Hepatocyte (in vitro differentiated cells): ENCODE measurements around the gene ODC1. TPM values are rescaled to one million over a fixed set of nuclear protein-coding genes. Genes with fewer than 3 reads are reported as not detected.

Experiments used
- DNase-seq: peaks from one replicate; pipeline ENCODE4 v3.0.0-alpha.2; 2016; ENCODE audit warnings: low spot score
- H2AFZ ChIP-seq: fragments of 200-600 bp; sonication (generic); 2 replicates; pipeline ENCODE4 v1.6.0; 2016; ENCODE audit warnings: antibody characterized with exemption, mild to moderate bottlenecking
- H3K27ac ChIP-seq: fragments of 200-600 bp; sonication (generic); 2 replicates; pipeline ENCODE4 v1.5.1; 2016; ENCODE audit warnings: mild to moderate bottlenecking
- H3K27me3 ChIP-seq: fragments of 200-600 bp; sonication (generic); 2 replicates; pipeline ENCODE4 v1.6.1; 2016
- H3K36me3 ChIP-seq: fragments of 200-600 bp; sonication (generic); replicated peaks from 2 replicates; pipeline ENCODE4 v1.5.1; 2016; ENCODE audit warnings: low read depth; ENCODE audit not compliant: insufficient read depth
- H3K4me1 ChIP-seq: fragments of 200-600 bp; sonication (generic); 2 replicates; pipeline ENCODE4 v1.5.1; 2016; ENCODE audit warnings: mild to moderate bottlenecking, moderate library complexity; ENCODE audit not compliant: insufficient read depth
- H3K4me2 ChIP-seq: fragments of 200-600 bp; sonication (generic); 2 replicates; pipeline ENCODE4 v1.6.0; 2016
- H3K4me3 ChIP-seq: fragments of 200-600 bp; sonication (generic); 2 replicates; pipeline ENCODE4 v1.5.1; 2016; ENCODE audit warnings: mild to moderate bottlenecking
- H3K79me2 ChIP-seq: fragments of 200-600 bp; sonication (generic); 2 replicates; pipeline ENCODE4 v1.6.0; 2017; ENCODE audit warnings: mild to moderate bottlenecking
- H3K9me2 ChIP-seq: fragments of 200-600 bp; sonication (generic); replicated peaks from 2 replicates; pipeline ENCODE4 v1.6.0; 2017; ENCODE audit warnings: mild to moderate bottlenecking; ENCODE audit not compliant: insufficient read depth
- H3K9me3 ChIP-seq: fragments of 200-600 bp; sonication (generic); 2 replicates; pipeline ENCODE4 v1.5.1; 2016; ENCODE audit warnings: low read depth, mild to moderate bottlenecking
- H4K20me1 ChIP-seq: fragments of 200-600 bp; sonication (generic); 2 replicates; pipeline ENCODE4 v1.6.0; 2016; ENCODE audit warnings: mild to moderate bottlenecking; ENCODE audit not compliant: insufficient read depth, poor library complexity, severe bottlenecking
- EZH2 ChIP-seq: fragments of 200-600 bp; sonication (generic); IDR thresholded peaks from 2 replicates; pipeline ENCODE4 v1.6.1; 2016; ENCODE audit warnings: antibody characterized with exemption, mild to moderate bottlenecking, borderline replicate concordance
- EZH2phosphoT487 ChIP-seq: fragments of 200-600 bp; sonication (generic); IDR thresholded peaks from one replicate; pipeline ENCODE4 v1.6.1; 2018; ENCODE audit warnings: antibody characterized with exemption, mild to moderate bottlenecking, low read depth, moderate library complexity; ENCODE audit not compliant: unreplicated experiment, severe bottlenecking
- WGBS: methylation state at CpG from one replicate; pipeline ENCODE4 v1.1.6; 2016; ENCODE audit warnings: low lambda C conversion rate; ENCODE audit errors: missing lambda C conversion rate; 5-methylcytosine and 5-hydroxymethylcytosine counted together
- polyA plus RNA-seq: library from polyadenylated mRNA; unstranded; fragments of >200 nt; fragmentation: Nextera tagmentation; extraction: Ambion mirVana; gene quantifications from 2 replicates; pipeline ENCODE4 v1.2.1, GENCODE V29; 2016
- total RNA-seq: library from RNA; depleted of rRNA; stranded (reverse); fragments of >200 nt; gene quantifications from 2 replicates; pipeline ENCODE4 v1.2.3, GENCODE V29; 2014
- TF ChIP-seq, protein P1 (sequence below): fragments of 200-600 bp; sonication (generic); IDR thresholded peaks from 2 replicates; pipeline ENCODE4 v1.5.1; 2016; ENCODE audit warnings: antibody characterized with exemption, mild to moderate bottlenecking; ENCODE audit not compliant: poor library complexity

Gene ODC1
- total and polyA plus RNA-seq, 2 experiments from 2014 or later: 92.8 to 165 TPM

DNA sequence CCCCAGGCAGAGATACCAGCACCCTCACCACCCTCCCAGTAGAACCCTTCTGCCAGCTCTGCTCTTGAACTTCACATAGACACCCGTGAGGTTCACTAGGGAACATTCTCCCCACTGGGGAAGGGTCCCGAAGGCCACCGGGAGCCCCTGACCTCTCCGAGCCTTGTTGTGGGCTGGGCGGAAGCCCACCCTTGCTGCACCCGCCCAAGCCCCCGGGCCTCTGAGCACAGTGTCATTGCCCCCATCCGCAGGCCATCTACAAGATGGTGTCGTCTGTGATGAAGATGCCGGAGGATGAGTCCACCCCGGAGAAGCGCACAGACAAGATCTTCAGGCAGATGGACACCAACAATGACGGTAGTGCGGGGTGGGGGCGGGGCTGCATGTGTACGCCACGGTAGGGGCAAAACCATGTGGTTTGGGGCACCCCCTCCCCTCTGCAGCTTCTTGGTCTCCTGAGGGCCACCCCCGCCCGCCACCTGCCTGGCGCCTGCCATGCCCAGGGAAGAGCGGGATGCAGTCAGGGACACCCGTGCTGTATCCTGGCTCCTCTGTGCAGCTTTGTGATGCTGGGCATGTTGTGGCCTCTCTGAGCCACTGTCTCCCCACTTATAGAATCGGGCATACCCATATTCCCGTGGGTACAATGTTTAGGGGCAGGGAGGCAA, 25.3 kb downstream of the ODC1 start:
- no peak for TF ChIP-seq EZH2
- no peak for TF ChIP-seq EZH2phosphoT487
- TF ChIP-seq, protein P1, sequence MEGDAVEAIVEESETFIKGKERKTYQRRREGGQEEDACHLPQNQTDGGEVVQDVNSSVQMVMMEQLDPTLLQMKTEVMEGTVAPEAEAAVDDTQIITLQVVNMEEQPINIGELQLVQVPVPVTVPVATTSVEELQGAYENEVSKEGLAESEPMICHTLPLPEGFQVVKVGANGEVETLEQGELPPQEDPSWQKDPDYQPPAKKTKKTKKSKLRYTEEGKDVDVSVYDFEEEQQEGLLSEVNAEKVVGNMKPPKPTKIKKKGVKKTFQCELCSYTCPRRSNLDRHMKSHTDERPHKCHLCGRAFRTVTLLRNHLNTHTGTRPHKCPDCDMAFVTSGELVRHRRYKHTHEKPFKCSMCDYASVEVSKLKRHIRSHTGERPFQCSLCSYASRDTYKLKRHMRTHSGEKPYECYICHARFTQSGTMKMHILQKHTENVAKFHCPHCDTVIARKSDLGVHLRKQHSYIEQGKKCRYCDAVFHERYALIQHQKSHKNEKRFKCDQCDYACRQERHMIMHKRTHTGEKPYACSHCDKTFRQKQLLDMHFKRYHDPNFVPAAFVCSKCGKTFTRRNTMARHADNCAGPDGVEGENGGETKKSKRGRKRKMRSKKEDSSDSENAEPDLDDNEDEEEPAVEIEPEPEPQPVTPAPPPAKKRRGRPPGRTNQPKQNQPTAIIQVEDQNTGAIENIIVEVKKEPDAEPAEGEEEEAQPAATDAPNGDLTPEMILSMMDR: no peak
- Histone ChIP-seq H3K27ac (no peak overlapping the region), H2AFZ (no peak overlapping the region), H4K20me1 (no peaks in the 10 kb centered on the region), H3K4me1 (no peaks in the 10 kb centered on the region), H3K9me2 (no peaks in the 10 kb centered on the region), H3K4me3 (no peak overlapping the region), H3K36me3 (no peaks in the 10 kb centered on the region), H3K4me2 (no peak overlapping the region), H3K27me3 (no peaks in the 10 kb centered on the region), H3K79me2 (no peaks in the 10 kb centered on the region), H3K9me3 (no peaks in the 10 kb centered on the region)
- 95% methylated on average over 20 of the region's 24 CpGs for WGBS
- DNase-seq: no peak

DNA sequence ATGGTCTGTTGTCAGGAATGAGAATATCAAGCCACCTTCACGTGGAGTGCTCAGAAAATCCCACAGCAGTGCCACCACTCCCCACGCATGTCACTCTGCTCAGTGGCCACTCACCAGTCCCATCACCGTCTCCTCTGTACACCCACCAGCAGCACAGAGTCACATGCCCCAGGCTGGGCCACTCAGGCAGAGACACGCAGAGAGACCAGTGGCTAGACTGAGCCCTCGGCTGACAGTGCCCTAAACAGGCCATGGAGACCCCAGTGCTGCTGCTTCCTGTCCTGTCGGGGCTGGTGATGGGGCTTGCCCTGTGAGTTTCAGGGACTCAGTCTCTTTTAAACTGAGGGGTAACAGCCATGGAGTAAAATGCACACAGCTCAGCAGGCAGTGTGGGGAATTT, 25.9 kb downstream of the ODC1 start:
- H3K9me2 ChIP-seq: no peaks in the 10 kb centered on the region
- TF ChIP-seq, protein P1: no peak
- TF ChIP-seq EZH2phosphoT487 (no peak), EZH2 (no peak)
- H3K79me2 ChIP-seq: no peaks in the 10 kb centered on the region
- no peak overlapping the region for H3K27ac ChIP-seq
- H3K27me3 ChIP-seq: no peaks in the 10 kb centered on the region
- H3K36me3 ChIP-seq: no peaks in the 10 kb centered on the region
- H3K9me3 ChIP-seq: no peaks in the 10 kb centered on the region
- no peak for DNase-seq
- 96% methylated on average over 6 of the region's 6 CpGs for WGBS
- H3K4me2 ChIP-seq: no peak overlapping the region
- H3K4me1 ChIP-seq: no peaks in the 10 kb centered on the region
- H3K4me3 ChIP-seq: no peak overlapping the region
- no peaks in the 10 kb centered on the region for H4K20me1 ChIP-seq
- H2AFZ ChIP-seq: no peak overlapping the region

DNA sequence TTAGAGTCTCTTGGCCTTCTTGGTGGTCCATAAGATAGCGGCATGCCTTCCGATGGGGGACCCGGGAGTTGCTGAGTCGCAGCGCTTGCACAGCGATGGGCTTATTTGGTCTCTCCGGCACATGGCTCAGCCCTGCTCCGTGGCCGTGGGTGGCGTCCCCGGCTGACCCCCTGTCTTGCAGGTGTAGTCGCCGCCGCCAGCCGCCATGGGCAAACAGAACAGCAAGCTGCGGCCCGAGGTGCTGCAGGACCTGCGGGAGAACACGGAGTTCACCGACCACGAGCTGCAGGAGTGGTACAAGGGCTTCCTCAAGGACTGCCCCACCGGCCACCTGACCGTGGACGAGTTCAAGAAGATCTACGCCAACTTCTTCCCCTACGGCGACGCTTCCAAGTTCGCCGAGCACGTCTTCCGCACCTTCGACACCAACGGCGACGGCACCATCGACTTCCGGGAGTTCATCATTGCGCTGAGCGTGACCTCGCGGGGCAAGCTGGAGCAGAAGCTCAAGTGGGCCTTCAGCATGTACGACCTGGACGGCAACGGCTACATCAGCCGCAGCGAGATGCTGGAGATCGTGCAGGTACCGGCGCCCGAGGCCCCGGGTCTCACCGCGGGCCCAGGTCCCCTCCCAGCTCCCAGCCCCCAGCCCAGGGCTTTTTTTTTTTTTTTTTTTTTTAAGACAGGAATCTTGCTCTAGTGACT, 28.4 kb downstream of the ODC1 start:
- H3K36me3 ChIP-seq: no peaks in the 10 kb centered on the region
- no peaks in the 10 kb centered on the region for H3K9me2 ChIP-seq
- 98% methylated on average over 54 of the region's 54 CpGs for WGBS
- H3K4me2 ChIP-seq: no peak overlapping the region
- H3K4me3 ChIP-seq: no peak overlapping the region
- DNase-seq: no peak
- no peaks in the 10 kb centered on the region for H4K20me1 ChIP-seq
- H3K4me1 ChIP-seq: peaks cover 1% of the 10 kb centered on the region
- no peak overlapping the region for H2AFZ ChIP-seq
- TF ChIP-seq EZH2: no peak
- TF ChIP-seq, protein P1: no peak
- no peak for TF ChIP-seq EZH2phosphoT487
- H3K9me3 ChIP-seq: no peaks in the 10 kb centered on the region
- no peaks in the 10 kb centered on the region for H3K79me2 ChIP-seq
- no peak overlapping the region for H3K27ac ChIP-seq
- H3K27me3 ChIP-seq: no peaks in the 10 kb centered on the region
